Sciatic nerve (tissue), 2 donors: ENCODE data around the gene CMAS. TPM values are rescaled to one million over a fixed set of nuclear protein-coding genes. Genes with fewer than 3 reads are reported as not detected.

Source experiments
- ATAC-seq: fragments of 200-7000 bp; cut with Tn5 transposase; one replicate; pipeline ENCODE4 v1.9.1; 2020; ENCODE audit warnings: mild to moderate bottlenecking, moderate library complexity
- DNase-seq: peaks from one replicate; pipeline ENCODE4 v3.0.0-alpha.2; 2020; ENCODE audit warnings: low spot score
- intact Hi-C: fragments of 100-400 bp; cut with DNase I; formaldehyde crosslinking; loops from one replicate; pipeline ENCODE4 v1.14.2; 2022
- total RNA-seq: library from RNA; stranded (reverse); fragmentation: NEBNext Ultra II Directional; extraction: Animal tissue kit (Norgen Biotek cat#: 25700); gene quantifications from one replicate; pipeline ENCODE4 v1.2.1, GENCODE V29; 2021
- donor health status: DM: no; HTN: no; CAD: no.
- donor health status: DM: no; HTN: no; CAD: no.

Gene CMAS
- total RNA-seq, 1 donor from 2014 or later = 31.3 TPM

DNA sequence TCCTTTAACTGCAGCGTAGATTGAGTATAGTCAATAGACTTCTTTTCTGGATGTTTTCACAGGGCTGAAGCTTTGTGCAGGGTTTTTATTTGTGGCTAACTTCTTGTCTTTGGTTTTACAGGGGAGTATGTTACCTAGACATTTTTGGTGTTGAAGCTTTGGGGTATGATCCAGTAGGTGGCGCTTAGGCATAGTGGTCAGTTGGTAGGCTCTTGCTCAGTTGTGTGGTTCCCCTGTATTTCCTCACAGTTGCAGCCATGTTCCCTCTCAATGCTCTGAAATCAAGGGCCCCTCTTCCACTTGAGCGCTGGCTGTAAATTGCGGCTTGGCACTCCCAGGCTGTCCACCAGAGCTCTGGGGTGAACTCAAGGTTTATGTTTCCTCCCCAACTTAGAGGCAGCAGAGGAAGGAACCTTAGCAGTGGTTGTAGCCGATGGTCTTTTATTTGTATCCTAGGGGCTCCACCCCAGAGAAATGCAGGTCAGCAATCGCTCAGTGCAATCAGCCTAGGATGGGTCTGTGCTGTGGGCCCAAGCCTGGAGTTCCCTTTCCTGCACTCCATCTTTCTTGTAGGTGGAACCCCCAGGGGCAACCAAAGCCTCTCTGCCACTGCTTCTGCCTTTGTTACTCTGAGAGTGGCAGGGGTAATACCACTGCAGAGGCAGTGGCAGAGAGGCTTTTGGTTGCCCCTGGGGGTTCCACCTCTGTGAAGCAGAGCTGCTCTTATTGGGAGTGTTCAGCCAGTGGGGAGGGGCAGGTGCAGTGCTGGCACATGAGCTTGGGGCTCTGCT lies 55.1 kb downstream of the CMAS start:
- DNase-seq (no peak), ATAC-seq (peak; percentile 83)
- intact Hi-C loops = no loop called here

- DNase-seq = peak; percentile 67
- intact Hi-C loops = no loop called here
- peak; percentile 88 for ATAC-seq
Measured at GRCh38 chr12:22101749-22102243, 55.8 kb downstream of the CMAS start.

DNA sequence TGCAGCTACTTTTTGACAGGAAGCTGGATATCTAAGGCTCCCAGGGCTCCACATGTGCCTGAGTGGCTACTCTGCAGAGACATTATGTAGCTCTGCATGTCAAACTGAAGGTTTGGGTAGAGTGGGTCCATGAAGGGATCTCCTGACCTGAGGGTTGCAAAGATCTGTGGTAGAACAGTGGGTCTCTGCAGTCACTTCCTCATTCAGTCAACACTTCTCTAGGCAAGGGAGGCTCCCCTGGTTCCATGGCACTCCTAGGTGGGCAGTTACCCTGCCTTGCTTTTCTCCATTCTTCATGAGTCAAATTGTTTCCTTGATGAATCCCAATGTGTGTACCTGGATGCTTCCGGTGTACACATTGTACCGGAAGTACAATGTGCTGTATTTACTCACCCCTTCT lies 57.4 kb downstream of the CMAS start:
- ATAC-seq = no peak
- intact Hi-C loops = no loop called here
- DNase-seq = no peak

DNA sequence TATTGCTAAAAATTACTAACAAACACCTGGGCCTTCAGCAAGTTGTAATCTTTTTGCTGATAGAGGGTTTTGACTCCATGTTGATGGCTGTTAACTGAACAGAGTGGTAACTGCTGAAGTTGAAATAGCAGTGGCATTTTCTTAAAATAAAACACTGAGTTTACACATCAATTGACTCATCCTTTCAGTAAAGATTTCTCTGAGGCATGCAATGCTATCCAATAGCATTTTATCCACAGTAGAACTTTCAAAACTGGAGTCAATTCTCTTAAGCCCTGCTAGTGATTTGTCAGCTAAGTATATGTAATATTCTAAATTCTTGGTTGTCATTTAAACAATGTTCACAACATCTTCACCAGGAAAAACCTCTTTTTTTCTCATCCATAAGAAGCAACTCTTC lies 59.5 kb downstream of the CMAS start:
- no peak for ATAC-seq
- intact Hi-C loops = no loop called here
- no peak for DNase-seq

DNA sequence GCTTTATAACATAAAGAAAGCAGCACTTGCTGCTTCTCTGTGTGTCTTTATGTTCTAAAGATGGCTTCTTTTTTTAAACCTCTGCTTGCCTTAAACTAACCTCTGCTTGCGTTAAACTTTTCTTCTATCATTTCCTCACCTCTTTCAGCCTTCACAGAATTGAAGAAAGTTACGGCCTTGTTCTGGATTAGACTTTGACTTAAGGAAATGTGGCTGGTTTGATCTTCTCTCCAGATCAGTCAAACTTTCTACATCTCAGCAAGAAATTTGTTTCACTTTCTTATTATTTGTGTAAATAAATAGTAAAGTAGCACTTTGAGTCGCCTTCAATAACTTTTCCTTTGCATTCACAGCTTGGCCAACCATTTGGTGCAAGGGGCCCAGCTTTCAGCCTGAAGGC lies 64.2 kb downstream of the CMAS start:
- intact Hi-C loops = no loop called here
- no peak for ATAC-seq
- DNase-seq = no peak

Other genes starting within 250 kb of the CMAS start
- gene ABCC9, start 104.8 kb upstream of the CMAS start, total RNA-seq = 45.6 TPM